Measurements from ENCODE around the gene SERPINA5.
"Not testable (repeated sequence)": the region's sequence is repeated elsewhere in the genome, so short reads cannot be mapped to it uniquely, and the experiment has no call there.

Gene SERPINA5

DNA sequence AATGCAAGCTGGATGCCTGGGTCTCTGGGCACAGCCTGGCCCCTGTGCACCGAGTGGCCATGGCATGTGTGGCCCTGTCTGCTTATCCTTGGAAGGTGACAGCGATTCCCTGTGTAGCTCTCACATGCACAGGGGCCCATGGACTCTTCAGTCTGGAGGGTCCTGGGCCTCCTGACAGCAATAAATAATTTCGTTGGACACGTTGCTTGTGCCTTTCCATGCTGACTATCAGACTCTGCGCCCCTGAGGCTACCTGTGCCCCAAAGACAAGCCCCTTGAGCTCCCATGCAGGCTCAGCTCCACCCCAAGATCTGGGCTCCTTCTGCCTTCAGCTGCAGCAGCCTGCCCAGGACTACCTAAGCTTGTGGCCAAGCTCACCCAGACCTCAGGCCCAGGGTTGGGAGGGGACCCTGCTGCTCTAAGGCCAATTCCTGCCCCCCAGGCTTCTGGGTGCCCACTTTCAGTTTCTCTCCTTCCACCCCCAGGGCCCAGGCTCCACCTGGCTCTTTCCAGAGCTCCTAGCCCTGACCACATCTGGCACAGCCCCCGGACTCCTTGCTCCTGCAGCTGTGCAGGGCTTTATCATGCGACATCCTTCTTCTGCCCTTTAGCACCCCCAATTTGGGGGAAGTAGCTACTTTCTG lies 42.8 kb downstream of the SERPINA5 start:
- DNase-seq (ENCODE audit: low read depth in 2 of 2): no peak

GRCh38 chr14:94624537-94625352 lies 43.5 kb downstream of the SERPINA5 start:
- DNase-seq (ENCODE audit: low read depth in 2 of 2): no peak

GRCh38 chr14:94625353-94625635 lies 44.1 kb downstream of the SERPINA5 start:
- no peak for DNase-seq (ENCODE audit: low read depth in 2 of 2)

GRCh38 chr14:94628578-94628977 lies 47.4 kb downstream of the SERPINA5 start:
- no peak for DNase-seq (ENCODE audit: low read depth in 2 of 2)

DNA sequence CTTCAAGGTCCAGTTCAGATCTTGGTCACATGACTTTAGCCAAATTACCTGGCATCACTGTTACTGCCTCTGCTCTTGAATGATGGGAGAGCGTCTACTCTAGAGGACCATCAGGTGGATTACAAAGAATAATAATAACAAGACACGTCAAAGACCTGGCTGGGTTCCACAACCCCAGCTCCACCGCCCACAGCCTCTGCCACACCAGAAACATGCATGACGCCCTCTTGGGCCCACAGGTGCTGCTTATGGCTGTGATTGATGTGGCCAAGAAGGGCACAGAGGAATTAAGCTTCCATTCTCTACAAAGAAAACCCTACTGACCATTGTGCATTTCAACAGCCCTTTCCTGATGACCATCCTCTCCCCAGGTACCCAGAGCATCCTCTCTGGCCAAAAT lies 49.2 kb downstream of the SERPINA5 start:
- DNase-seq (ENCODE audit: low read depth in 2 of 2): no peak

DNA sequence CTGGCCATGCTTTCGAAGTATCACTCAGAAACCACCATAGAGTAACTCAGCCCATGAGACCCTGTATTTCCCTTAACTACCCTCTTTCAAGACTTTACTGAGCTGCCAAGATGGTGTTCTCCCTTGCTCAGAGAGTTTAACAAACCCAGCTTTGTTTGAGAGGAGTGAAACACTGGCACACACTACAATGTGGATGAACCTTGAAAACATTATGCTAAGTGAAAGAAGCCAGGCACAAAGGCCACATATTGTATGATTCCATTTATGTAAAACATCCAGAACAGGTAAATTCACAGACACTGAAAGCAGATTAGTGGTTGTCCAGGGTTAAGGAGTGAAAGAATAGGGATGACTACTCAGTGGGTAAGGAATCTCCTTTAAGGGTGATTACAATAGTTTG lies 49.8 kb downstream of the SERPINA5 start:
- no peak for DNase-seq (ENCODE audit: low read depth in 2 of 2)

DNA sequence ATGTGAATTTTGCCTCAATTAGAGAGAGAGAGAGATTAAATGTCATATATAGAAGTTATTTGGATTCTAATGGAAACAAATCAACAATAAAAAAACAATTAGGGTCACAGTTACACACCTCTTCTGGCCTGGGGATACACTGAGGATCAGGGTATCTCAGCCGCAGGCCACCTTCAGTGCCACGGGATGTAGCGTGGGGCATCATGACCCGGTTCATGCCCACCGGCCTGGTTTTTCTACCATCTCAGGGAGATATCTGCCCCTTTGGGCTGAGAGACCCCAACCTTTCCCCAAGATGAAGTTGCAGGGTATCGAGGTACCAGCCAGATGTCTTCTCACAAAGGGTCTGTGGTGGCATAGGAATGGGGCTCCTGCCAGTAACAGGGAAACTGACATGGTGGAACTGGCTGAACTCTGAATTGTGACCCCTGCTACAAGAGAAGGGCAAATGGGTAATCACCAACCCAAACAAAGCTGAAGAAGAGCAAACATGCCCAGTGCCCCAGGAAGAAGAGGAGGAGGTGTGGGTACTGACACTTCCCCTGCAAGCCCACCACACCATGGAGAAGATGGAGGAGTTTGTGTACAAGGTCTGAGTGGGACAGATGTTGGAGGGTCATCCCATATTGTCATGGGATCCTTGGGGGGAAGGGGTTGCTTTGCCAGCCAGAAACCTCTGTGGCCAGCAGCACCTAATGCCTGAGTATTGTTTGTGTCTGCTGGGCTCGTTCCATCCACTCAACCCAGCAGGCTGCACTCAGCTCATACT lies 50.5 kb downstream of the SERPINA5 start:
- no peak for DNase-seq (ENCODE audit: low read depth in 2 of 2)

- DNase-seq (ENCODE audit: low read depth in 2 of 2): no peak
Measured at GRCh38 chr14:94632305-94632590, 51.0 kb downstream of the SERPINA5 start.

GRCh38 chr14:94633121-94633520 lies 51.9 kb downstream of the SERPINA5 start:
- DNase-seq (ENCODE audit: low read depth in 2 of 2): no peak

- DNase-seq (ENCODE audit: low read depth in 2 of 2): no peak
Measured at GRCh38 chr14:94635154-94635553, 53.9 kb downstream of the SERPINA5 start.

- DNase-seq (ENCODE audit: low read depth in 2 of 2): no peak
Measured at GRCh38 chr14:94636744-94637412, 55.7 kb downstream of the SERPINA5 start.

DNA sequence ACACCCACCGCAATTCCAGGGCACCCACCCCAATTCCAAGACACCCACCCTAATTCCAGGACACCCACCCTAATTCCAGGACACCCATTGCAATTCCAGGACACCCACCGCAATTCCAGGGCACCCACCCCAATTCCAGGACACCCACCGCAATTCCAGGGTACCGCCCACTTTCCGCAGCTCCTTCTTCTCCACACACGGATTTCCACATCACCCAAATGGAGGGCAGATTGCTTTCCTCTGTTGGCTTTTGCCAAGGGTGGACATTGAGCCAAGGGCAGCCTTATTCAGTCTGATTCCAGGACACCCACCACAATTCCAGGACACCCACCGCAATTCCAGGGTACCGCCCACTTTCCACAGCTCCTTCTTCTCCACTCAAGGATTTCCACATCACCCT lies 56.6 kb downstream of the SERPINA5 start:
- DNase-seq (ENCODE audit: low read depth in 2 of 2): not testable (repeated sequence)

DNA sequence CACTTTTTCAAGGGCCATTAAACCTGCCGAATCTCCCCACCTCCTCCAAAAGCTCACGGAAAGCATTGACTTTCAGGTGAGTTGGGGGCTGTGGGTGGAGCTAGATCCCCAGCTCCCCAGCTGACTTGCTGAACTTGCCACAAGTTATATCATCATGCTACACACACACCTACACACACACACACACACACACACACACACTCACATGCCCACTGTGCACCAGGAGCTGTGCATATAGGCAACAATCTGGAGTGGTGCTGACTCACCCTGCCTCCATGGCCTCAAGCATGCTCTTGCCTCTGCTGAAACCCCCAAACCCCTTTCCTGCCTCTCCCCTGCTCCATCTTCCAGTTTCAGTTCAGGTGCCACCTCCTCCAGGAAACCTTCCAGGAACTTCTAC lies 57.1 kb downstream of the SERPINA5 start:
- no peak for DNase-seq (ENCODE audit: low read depth in 2 of 2)

- no peak for DNase-seq (ENCODE audit: low read depth in 2 of 2)
Measured at GRCh38 chr14:94638961-94639817, 58.0 kb downstream of the SERPINA5 start.

DNA sequence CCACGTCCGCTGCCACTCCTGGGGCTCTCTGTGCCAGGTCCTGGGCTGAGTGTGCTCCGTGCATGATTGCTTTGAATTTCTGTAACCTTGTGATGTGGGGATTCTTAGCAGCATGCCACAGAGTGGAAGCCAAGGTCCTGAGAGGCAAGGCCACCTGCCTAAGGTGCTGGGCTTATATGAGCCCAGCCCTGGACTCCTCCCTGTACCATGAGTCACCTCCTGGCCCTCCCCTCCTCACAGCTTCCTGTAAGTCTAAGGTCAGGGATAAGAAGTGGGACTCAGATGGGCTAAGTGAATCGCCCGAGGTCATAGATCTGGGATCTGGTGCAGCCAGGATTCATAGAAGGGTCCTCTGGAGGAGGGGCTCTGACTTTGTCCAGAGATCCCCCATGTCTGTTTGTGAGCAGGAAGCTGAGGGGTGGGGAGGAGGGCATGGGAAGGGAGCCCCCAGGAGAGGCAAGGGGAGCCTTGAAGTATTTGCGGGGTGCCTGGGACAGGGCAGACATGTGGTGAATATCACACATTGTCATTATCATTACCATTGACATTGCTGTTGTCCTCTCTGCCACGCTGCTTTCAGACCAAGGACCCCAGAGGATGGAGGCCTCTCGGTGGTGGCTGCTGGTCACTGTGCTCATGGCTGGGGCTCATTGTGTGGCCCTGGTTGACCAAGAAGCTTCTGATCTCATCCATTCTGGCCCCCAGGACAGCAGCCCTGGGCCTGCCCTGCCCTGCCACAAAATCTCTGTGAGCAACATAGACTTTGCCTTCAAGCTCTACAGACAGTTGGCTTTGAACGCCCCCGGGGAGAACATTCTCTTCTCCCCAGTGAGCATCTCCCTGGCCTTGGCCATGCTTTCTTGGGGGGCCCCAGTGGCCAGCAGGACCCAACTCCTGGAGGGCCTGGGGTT lies 59.8 kb downstream of the SERPINA5 start:
- DNase-seq (ENCODE audit: low read depth in 2 of 2): no peak

- no peak for DNase-seq (ENCODE audit: low read depth in 2 of 2)
Measured at GRCh38 chr14:94641632-94641955, 60.4 kb downstream of the SERPINA5 start.
